Testis (tissue), 3 donors: ENCODE results near the gene LAX1. TPM values are rescaled to one million over a fixed set of nuclear protein-coding genes. Genes with fewer than 3 reads are reported as not detected.

Experiments used
- DNase-seq: peaks from one replicate; pipeline ENCODE4 v3.0.0-alpha.2; 2019
- H3K27ac ChIP-seq, 2 donors: fragments of 200-600 bp; sonication (generic); one replicate each; pipeline ENCODE4 v1.5.1; 2019
- H3K27me3 ChIP-seq: fragments of 200-600 bp; sonication (generic); one replicate; pipeline ENCODE4 v1.5.1; 2019
- H3K36me3 ChIP-seq: fragments of 200-600 bp; sonication (generic); one replicate; pipeline ENCODE4 v1.5.1; 2017; ENCODE audit warnings: low read depth; ENCODE audit errors: missing control alignments
- H3K4me1 ChIP-seq: fragments of 200-600 bp; sonication (generic); one replicate; pipeline ENCODE4 v1.5.1; 2019
- H3K4me3 ChIP-seq, 2 donors: fragments of 200-600 bp; sonication (generic); one replicate each; pipeline ENCODE4 v1.5.1; 2017 to 2019
- H3K9me3 ChIP-seq: fragments of 200-600 bp; sonication (generic); one replicate; pipeline ENCODE4 v1.5.1; 2017
- POLR2A ChIP-seq: fragments of 450-650 bp; IDR thresholded peaks from one replicate; pipeline ENCODE4 v1.6.1; 2017; ENCODE audit warnings: antibody characterized with exemption, mild to moderate bottlenecking, moderate library complexity
- WGBS, 2 donors: methylation state at CpG; one replicate each; pipeline ENCODE4 v1.1.5; 2018; 5-methylcytosine and 5-hydroxymethylcytosine counted together
- intact Hi-C: fragments of 100-400 bp; cut with DNase I; formaldehyde crosslinking; loops from one replicate; pipeline ENCODE4 v1.15.1; 2023; ENCODE audit warnings: low total_unique reads
- polyA plus RNA-seq: library from polyadenylated mRNA; stranded (reverse); fragments of 350-450 nt; fragmentation: Illumina TruSeq; extraction: RNeasy Lipid Tissue Mini Kit (QIAGEN cat#74804); gene quantifications from one replicate; pipeline ENCODE4 v1.2.3, GENCODE V29; 2014; ENCODE audit warnings: low read depth, low replicate concordance; ENCODE audit not compliant: insufficient read depth
- total RNA-seq, 2 donors: library from RNA; depleted of rRNA; stranded (reverse); fragments of >200 nt; gene quantifications; one replicate each; pipeline ENCODE4 v1.2.3, GENCODE V29; 2016
- TF ChIP-seq, protein P1 (sequence below), 3 experiments: fragments of 450-650 bp in 2 of 3; fragments of 200-600 bp in 1 of 3; sonication (generic) in 1 of 3; IDR thresholded peaks; one replicate each; pipeline ENCODE4 v1.5.1; 2016 to 2019; ENCODE audit warnings: antibody characterized with exemption in 3 of 3, mild to moderate bottlenecking in 2 of 3, moderate library complexity in 1 of 3

LAX1 gene
- total and polyA plus RNA-seq, 3 donors from 2014 or later, result 0.26 to 0.37 TPM; not detected in 1

DNA sequence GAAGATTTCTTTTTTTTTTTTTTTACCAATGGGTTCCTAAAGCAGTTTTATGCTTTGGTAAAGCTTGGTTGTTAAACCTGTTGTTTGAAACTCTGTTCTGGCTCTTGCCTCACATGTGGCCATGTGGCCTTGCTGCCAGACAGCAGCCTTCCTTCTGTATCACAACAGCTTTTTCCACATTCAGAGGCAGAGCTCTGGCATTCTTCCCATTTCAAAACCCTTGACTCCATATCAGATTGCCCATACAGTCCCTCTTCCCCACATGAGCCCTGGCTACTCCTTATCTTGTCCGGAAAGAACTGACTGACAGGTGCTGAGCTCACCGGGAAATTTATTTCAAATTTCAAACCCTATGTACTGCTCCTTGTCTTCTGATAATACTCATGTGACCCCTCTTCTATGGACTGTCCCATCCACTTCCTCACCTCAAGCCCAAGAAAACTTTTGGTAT is 38.5 kb upstream of the LAX1 start:
- WGBS, 2 donors, result 44 to 54% methylated on average over 2 of the region's 2 CpGs
- intact Hi-C loops, result no loop called here
- H3K9me3 ChIP-seq, result no peaks in the 10 kb centered on the region
- H3K36me3 ChIP-seq, result no peaks in the 10 kb centered on the region
- peak; percentile 15 for DNase-seq
- no peaks in the 10 kb centered on the region for H3K27me3 ChIP-seq
- H3K4me3 ChIP-seq, result no peak overlapping the region
- H3K27ac ChIP-seq, result no peak overlapping the region
- TF ChIP-seq, protein P1, sequence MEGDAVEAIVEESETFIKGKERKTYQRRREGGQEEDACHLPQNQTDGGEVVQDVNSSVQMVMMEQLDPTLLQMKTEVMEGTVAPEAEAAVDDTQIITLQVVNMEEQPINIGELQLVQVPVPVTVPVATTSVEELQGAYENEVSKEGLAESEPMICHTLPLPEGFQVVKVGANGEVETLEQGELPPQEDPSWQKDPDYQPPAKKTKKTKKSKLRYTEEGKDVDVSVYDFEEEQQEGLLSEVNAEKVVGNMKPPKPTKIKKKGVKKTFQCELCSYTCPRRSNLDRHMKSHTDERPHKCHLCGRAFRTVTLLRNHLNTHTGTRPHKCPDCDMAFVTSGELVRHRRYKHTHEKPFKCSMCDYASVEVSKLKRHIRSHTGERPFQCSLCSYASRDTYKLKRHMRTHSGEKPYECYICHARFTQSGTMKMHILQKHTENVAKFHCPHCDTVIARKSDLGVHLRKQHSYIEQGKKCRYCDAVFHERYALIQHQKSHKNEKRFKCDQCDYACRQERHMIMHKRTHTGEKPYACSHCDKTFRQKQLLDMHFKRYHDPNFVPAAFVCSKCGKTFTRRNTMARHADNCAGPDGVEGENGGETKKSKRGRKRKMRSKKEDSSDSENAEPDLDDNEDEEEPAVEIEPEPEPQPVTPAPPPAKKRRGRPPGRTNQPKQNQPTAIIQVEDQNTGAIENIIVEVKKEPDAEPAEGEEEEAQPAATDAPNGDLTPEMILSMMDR (IDR thresholded peaks at IDR 0.05), result no peak
- no peak for TF ChIP-seq POLR2A
- no peaks in the 10 kb centered on the region for H3K4me1 ChIP-seq

DNA sequence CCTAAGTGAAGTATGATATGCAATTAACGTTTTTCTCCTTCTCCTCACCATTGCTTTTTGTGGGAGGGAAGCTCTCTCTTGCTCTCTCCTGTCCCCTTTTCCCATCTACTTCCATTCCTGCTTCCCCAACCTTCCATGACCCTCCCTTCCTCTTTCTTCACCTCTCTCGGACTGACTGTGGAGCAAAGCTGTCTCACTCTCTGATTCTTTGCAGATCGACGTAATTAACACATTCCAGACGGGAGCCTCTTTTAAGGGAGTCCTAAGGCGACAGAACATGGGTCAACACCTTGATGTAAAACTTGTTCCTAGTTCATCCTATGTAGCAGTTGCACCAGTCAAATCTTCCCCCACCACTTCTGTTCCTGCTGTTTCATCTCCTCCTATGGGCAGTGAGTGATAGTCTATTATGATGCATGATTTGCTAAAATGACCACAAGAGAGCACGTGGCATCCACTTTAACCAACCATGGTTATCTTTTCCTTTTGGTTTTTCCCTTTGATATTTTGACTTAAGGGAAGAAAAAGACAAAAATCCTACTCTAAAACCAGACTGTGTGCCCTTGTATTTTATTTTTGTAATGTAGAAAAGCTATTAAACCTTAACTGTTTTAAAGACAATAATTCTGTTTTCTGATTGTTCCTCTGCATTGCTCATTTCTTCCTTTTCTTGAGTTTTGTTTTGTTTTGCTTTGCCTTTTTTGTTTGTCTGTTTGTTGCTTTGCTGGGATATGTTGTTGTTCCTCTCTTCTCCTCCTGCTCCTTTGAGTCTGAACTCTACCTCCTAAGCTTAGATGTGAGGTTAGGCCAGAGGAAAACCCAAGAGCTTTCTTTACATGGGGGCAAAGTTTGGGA is 31.7 kb upstream of the LAX1 start:
- WGBS, 2 donors, result 81% methylated on average over 7 of the region's 7 CpGs
- TF ChIP-seq POLR2A, result no peak
- TF ChIP-seq, protein P1 (IDR thresholded peaks at IDR 0.05), result no peak
- intact Hi-C loops, result no loop called here
- H3K27ac ChIP-seq, result no peak overlapping the region
- no peak for DNase-seq
- no peaks in the 10 kb centered on the region for H3K27me3 ChIP-seq
- H3K4me1 ChIP-seq, result no peaks in the 10 kb centered on the region
- no peaks in the 10 kb centered on the region for H3K9me3 ChIP-seq
- no peak overlapping the region for H3K4me3 ChIP-seq
- H3K36me3 ChIP-seq, result no peaks in the 10 kb centered on the region

DNA sequence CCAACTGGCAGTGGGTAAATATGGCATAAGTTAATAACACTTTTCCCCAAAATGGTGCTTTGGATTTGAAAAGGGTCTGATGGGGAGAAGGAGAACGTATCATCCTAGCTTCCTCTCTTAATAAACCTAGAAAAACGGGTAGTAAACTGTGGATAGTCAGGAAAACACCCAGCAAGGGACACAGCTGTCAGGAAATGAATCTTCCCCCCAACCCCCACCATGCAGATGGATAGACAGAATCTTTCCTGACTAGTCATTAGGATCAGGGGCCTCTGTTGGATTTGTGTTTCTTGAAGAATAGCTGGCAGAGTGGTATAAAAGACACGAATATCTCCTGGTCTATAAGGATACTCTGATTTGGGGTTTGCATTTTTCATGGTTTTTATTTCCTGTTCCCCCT is 22.5 kb upstream of the LAX1 start:
- intact Hi-C loops, result no loop called here
- no peak overlapping the region for H3K27ac ChIP-seq
- H3K4me1 ChIP-seq, result no peaks in the 10 kb centered on the region
- no peak for DNase-seq
- WGBS, 2 donors, result 72 to 82% methylated on average over 3 of the region's 3 CpGs
- TF ChIP-seq POLR2A, result no peak
- TF ChIP-seq, protein P1 (IDR thresholded peaks at IDR 0.05), result no peak
- no peak overlapping the region for H3K4me3 ChIP-seq
- no peaks in the 10 kb centered on the region for H3K36me3 ChIP-seq
- no peaks in the 10 kb centered on the region for H3K9me3 ChIP-seq
- no peaks in the 10 kb centered on the region for H3K27me3 ChIP-seq

DNA sequence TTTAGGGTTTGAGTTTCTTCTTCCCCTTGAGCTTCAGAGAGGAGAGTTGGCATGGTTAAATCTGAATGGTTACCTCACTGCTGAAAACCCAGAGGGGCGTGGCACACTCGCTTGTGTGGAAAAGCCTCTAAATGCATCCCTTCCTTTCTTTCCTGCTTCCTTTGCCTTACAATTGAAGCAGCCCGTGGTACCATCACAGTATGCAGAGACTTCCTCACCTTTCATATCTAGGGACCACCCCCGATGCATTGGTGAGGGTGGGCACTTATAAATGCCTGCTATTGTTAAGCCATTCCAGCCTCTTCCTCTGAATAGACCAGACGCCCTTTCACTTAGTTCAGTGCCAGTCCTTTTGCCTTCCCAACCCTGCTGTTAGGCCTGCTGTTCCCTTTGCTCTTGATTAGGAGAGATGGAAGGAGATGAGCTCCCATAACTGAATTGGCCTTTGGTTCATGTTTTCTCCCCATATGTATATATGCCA is 21.9 kb upstream of the LAX1 start:
- WGBS, 2 donors, result 79 to 80% methylated on average over 5 of the region's 5 CpGs
- no peak for TF ChIP-seq POLR2A
- TF ChIP-seq, protein P1 (IDR thresholded peaks at IDR 0.05), result no peak
- DNase-seq, result no peak
- Histone ChIP-seq H3K4me1 (no peaks in the 10 kb centered on the region), H3K27ac (no peak overlapping the region), H3K4me3 (no peak overlapping the region), H3K27me3 (no peaks in the 10 kb centered on the region), H3K36me3 (no peaks in the 10 kb centered on the region), H3K9me3 (no peaks in the 10 kb centered on the region)
- intact Hi-C loops, result no loop called here
